Right hindlimb (tissue), 1 donor: ENCODE measurements around the gene ZNF862.
A peak's percentile ranks its signal among the peaks of the same experiment; 100 is the strongest.

Source experiments
- DNase-seq: peaks from one replicate; pipeline ENCODE4 v3.0.0-alpha.2; 2018

The ZNF862 gene

DNA sequence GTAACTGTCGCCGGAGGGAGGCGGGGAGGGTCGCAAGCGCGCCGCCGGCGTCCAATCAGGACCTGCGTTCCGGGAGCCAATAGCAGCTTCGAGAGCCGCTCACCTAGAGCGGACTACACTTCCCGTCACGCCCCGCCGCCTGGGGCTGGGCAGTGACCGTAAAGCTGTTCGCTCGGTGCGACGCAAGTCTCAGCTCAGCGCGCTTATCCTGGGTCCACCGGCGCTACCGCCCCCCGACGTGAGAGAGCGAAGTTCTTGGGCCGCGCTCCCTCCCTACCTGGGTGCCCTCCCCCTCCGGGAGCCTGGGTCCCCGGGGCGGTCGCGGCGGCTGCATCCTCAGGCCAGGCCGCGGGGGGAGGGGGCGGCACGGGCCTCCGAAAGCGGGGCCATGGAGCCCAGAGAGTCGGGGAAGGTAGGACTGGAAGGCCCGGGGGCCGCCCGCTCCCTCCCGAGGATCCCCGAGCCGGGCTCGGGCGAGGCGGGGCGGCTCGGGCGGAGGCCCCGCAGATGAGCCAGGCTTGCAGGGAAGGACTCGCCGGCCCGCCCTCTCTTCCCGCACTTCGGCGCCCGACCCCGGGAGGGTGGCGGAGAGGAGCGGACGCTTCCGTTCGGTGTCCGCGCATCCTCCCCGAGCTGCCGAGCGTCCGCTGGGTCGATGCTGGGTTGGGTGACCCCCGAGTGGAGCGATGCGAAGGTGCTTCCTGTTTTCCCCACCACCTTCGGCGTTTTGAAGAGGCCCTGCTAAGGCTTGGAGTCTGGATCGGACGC lies at the start of gene ZNF862:
Gene ZNF862 (plus strand): TSS at position 152 of the 768 bp plus-strand sequence. CDS start 237 bp downstream, at position 389.
- DNase-seq: peak; percentile 98

DNA sequence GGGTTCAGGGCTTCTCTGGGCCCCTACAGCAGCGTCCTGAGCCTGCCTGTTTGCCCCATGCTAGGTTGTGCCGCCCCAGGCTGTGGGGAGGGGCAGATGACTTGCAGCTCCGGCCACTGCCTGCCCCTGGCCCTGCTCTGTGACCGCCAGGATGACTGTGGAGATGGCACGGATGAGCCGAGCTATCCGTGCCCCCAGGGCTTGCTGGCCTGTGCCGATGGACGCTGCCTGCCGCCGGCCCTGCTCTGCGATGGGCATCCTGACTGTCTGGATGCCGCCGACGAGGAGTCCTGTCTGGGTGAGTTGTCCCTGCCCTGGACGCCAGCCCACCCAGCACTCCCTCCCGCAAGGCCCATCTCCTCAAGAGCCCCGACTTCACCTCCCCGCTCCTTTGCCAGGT lies 49.1 kb upstream of the ZNF862 start:
- no peak for DNase-seq

DNA sequence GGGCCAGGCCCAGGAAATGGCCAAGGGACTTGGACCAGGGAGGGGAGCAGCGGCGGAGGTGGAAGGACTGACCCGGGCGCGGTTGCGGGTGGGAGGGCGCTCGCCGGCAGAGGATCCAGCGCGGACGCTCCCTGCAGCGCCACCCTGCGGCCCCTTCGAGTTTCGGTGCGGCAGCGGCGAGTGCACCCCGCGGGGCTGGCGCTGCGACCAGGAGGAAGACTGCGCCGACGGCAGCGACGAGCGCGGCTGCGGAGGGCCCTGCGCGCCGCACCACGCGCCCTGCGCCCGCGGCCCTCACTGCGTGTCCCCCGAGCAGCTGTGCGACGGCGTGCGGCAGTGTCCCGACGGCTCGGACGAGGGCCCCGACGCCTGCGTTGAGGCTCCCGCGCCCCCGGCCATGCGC lies 48.0 kb upstream of the ZNF862 start:
- DNase-seq: peak; percentile 51

DNA sequence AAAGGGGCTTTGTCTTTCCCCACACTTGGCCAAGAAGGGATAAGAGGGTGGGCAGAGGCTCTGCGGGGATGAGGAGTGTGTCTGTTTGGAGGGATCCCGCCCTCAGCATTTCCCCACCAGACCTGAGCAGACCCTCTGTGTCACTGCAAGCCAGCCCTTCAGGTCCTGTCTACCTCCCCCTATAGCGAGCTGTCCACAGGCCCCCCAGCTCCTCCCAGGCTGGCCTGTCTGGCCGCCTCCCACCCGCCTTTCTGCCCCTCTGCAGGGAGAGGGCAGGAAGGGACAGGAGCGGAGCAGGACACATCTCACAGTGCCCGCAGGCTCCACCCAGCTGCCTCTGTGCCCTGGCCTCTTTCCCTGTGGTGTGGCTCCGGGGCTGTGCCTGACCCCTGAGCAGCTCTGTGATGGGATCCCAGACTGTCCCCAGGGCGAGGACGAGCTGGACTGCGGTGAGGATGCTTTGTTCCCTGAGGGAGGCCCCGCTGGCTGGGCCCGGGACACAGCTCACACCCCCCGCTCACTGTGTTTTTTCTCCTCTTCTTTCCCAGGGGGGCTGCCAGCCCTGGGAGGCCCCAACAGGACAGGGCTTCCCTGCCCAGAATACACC lies 47.3 kb upstream of the ZNF862 start:
- no peak for DNase-seq

DNA sequence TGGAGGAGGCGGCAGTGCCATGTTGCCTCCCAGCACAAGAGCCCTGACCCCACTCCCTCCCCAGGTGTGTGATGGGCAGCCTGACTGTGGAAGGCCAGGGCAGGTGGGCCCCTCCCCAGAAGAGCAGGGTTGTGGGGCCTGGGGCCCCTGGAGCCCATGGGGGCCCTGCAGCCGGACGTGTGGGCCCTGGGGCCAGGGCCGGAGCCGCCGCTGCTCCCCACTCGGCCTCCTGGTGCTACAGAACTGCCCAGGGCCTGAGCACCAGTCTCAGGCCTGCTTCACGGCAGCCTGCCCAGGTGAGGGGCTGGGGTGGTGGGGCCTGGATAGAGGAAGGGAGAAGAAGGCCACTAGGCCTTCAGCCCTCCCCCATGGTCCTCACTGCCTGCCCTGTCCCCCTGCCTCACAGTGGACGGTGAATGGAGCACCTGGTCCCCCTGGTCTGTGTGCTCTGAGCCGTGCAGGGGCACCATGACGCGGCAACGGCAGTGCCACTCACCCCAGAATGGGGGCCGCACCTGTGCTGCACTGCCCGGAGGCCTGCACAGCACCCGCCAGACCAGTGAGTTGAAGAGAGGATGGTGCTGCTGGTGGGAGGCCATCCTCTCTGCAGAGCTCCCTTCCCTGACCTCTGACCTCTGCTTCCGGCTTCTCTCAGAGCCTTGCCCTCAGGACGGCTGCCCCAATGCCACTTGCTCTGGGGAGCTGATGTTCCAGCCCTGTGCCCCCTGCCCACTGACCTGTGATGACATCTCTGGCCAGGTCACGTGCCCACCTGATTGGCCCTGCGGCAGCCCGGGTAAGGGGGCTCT lies 46.6 kb upstream of the ZNF862 start:
- no peak for DNase-seq

DNA sequence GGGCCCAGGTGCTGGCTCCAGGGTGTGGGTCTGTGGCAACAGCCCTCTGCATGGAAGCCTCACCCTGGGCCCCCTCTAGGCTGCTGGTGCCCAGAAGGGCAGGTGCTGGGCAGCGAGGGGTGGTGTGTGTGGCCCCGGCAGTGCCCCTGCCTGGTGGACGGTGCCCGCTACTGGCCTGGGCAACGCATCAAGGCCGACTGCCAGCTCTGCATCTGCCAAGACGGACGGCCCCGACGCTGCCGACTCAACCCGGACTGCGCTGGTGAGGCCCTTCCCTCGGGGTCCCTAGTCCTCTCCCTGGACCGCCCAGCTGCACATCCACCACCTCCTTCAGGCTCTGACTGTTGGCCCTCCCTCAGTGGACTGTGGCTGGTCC lies 46.0 kb upstream of the ZNF862 start:
- no peak for DNase-seq

DNA sequence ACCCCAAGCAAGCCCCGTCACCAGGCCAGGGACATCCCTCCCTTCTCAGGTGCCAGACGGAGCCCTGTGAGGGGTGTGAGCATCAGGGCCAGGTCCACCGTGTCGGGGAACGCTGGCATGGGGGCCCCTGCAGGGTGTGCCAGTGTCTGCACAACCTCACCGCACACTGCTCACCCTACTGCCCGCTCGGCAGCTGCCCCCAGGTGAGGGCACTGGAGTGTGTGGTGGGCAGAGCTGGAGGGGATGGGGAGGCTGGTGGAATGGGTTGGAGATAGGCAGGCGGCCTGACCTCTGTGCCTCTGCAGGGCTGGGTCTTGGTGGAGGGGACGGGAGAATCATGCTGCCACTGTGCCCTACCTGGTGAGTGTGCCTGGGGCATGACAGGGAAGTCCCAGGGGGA lies 44.9 kb upstream of the ZNF862 start:
- DNase-seq: no peak

DNA sequence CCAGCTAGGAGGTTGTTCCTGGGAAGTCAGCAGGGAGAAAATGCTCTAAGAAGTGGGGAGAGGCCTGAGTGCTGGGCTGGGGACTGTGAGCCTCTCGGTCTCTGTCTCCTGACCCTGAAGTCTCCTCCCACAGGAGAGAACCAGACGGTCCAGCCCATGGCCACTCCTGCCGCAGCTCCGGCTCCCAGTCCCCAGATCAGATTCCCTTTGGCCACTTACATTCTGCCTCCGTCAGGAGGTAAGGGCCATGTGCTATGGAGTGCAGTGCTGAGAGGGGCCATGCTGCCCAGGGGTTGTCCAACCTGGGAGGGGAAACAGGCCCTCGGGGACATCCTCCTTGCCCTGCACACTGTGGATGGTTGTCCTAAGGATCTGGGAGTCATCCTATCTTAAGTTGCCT lies 43.5 kb upstream of the ZNF862 start:
- DNase-seq: no peak

DNA sequence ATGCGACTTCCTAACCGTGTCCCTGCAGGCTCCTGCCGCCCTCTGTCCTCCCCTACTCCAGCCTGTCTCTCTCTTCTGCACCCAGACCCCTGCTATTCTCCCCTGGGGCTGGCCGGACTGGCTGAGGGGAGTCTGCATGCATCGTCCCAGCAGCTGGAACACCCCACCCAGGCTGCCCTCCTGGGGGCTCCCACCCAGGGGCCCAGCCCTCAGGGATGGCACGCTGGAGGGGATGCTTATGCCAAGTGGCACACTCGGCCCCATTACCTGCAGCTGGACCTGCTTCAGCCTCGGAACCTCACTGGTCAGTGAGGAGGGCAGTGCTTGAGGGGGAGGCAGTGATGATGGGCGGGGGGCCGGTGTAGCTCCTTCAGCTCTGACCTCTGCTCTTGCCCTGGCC lies 43.0 kb upstream of the ZNF862 start:
- no peak for DNase-seq

DNA sequence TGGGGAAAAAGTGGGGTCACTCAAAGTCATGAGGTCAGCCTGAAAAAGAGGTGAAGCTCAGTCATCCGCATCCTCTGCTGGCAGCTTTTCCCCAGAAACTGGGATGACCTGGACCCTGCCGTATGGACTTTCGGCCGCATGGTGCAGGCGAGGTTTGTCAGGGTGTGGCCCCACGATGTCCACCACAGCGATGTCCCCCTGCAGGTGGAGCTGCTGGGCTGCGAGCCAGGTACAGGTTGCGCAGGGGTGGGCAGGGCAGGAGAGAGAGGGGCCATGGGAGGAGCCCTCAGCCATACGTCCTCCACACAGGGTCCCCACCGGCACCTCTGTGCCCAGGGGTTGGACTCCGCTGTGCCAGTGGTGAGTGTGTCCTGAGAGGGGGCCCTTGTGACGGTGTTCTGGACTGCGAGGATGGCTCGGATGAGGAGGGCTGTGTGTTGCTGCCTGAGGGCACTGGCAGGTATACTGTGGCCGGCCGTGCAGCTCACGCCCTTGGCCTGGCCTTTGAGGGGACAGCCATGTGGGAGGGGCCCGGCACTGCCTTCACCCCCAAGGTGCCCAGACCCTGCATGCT lies 41.8 kb upstream of the ZNF862 start:
- no peak for DNase-seq

DNA sequence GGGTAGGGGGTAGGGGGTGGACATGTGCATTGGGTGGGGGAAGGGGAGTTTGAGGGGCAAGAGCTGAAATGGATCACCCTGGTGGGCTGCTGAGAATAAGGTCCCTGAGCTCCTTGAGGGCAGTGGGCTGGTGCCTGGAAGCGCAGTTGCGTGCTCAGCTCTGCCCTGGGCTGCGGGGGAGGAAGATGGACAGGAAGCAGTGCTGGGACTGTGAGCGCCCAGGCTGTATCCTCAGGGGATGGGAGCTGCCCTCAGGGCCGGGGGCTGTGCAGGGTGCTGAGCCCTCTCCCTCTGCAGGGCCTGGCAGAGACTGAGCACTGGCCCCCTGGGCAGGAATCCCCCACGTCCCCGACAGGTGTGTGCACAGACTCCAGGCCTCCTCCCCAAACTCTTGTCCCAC lies 40.4 kb upstream of the ZNF862 start:
- no peak for DNase-seq

DNA sequence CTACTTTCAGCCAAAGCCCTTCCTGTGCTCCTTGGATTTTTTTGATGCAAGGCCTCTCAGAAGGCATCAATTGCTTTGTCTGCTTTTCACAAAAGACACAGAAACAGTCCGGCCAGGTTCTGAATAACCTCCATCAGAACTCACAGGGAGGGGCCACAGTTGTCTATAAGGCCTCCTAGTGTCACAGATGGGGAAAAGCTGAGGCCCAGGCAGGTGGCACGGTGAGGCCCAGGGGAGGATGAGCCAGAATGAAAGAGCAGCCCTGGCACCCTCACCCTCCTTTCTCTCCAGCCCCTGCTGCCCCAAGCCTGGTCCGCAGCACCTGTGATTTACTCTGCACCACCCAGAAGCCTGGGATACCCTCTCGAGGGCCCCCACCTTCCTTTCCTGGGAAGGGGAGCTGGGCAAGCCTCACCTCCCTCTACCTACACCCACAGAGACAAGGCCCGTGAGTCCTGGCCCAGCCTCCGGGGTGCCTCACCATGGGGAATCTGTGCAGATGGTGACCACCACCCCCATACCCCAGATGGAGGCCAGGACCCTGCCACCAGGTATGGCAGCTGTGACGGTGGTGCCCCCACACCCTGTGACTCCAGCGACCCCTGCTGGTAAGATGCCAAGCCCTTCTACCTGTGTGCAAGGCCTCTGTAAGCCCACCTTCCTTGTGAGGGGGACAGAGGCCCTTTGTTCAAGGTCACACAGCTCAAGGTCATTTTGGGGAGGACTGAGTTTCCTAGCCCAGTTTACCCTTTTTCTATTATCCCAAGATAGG lies 38.6 kb upstream of the ZNF862 start:
- DNase-seq: no peak

DNA sequence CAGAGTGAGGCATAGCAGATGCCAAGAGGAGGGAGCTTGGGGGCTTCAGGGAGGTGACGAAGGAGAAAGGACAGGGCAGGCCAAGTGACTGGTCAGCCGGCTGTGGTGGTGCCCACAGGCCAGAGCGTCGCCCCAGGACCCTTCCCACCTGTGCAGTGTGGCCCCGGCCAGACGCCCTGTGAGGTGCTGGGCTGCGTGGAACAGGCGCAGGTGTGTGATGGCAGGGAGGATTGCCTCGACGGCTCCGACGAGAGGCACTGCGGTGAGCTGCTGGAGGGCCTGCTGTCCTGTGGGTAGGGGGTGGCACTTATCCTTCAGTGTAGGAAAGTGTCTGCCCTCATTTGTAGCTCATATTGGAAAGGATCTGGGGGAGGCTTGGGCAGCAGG lies 38.0 kb upstream of the ZNF862 start:
- DNase-seq: no peak

DNA sequence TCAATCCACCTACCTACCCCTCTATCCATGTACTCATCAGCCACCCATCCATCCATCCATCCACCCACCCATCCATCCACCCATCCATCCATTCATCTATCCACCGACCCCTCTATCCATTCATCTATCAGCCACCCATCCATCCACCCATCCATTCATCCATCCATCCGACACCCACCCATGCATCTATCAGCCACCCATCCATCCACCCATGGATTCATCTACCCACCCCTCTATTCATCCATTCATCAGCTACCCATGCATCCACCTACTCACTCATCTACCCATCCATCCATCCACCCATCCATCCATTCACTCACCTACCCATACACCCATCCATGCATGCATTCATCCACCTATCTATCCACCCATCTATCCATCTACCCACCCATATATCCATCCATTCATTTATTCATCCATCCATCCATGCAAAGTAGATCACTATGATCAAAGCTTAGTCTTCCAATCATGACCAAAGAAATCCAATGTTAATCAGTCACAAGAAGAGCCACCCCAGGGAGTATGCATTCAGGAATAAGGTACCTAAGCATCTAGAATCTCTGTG lies 37.1 kb upstream of the ZNF862 start:
- no peak for DNase-seq

DNA sequence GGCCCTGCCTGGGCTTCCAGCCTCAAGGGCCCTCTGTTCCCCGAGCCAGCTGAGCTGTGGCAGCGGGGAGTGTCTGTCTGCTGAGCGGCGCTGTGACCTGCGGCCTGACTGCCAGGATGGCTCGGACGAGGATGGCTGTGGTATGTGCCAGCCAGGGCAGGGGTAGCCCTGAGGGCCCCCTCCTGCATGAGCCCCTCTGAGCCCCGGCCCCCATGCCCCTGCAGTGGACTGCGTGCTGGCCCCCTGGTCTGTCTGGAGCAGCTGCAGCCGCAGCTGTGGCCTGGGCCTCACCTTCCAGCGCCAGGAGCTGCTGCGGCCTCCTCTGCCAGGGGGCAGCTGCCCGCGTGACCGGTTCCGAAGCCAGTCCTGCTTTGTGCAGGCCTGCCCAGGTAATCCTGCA lies 36.4 kb upstream of the ZNF862 start:
- DNase-seq: no peak

DNA sequence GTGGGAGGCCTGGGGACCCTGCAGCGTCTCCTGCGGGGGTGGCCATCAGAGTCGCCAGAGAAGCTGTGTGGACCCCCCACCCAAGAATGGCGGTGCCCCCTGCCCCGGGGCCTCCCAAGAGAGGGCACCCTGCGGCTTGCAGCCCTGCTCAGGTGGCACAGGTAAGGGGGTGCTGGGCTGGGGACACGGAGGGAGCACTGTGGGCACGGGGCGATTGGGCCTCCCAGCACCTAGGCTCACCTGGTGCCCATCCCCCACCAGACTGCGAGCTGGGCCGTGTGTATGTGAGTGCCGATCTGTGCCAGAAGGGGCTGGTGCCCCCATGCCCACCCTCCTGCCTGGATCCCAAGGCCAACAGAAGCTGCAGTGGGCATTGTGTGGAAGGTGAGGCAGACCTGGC lies 35.2 kb upstream of the ZNF862 start:
- no peak for DNase-seq

DNA sequence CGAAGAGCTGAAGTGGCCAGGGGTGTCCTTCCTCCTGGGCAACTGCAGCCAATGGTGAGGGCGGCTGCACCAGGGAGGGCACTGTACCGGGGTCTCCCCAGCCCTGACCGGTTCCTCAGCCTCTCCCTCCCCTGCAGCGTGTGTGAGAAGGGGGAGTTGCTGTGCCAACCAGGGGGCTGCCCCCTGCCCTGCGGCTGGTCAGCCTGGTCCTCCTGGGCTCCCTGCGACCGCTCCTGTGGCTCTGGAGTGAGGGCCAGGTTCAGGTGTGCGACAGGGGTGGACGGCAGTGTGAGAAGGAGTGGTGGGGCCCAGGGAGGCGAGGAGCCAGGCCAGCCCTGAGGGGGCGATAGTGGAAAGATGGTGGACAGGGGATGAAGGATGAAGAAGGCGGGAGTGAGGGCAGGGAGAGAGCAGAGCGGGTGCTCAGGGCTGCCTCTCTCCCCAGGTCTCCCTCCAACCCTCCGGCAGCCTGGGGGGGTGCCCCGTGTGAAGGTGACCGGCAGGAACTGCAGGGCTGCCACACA lies 34.6 kb upstream of the ZNF862 start:
- DNase-seq: no peak

DNA sequence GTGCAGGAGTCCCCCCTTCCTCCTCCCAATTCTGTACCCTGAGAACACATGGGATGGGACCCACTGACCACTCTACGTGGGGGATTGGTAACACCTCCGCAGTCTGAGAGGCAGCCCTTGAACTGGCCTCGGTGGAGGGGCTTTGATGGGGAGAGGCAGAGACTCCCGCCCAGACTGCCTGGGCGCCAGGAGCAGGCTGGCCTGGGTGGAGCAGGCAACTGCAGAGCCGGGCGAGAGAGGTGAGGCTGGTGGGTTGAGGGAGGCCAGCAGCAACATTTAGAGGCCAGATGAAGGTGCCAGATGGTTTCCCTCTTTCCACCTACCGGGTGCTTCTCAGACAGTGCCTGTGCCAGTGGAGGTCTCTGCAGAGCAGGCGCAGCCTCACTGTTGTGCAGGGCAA lies 34.1 kb upstream of the ZNF862 start:
- DNase-seq: no peak

DNA sequence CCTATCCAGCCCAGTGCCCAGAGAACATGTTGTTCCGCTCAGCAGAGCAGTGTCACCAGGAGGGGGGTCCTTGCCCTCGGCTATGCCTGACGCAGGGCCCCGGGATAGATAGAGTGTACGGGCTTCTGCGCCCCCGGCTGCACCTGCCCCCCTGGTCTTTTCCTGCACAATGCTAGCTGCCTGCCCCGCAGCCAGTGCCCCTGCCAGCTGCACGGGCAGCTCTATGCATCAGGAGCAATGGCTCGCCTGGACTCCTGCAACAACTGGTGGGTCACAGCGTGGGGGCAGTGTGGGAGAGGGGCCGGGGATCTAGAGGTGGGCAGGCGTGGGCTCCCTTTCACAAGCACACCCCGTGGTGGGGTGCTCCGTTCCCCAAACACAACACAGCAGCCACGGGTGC lies 31.4 kb upstream of the ZNF862 start:
- no peak for DNase-seq

DNA sequence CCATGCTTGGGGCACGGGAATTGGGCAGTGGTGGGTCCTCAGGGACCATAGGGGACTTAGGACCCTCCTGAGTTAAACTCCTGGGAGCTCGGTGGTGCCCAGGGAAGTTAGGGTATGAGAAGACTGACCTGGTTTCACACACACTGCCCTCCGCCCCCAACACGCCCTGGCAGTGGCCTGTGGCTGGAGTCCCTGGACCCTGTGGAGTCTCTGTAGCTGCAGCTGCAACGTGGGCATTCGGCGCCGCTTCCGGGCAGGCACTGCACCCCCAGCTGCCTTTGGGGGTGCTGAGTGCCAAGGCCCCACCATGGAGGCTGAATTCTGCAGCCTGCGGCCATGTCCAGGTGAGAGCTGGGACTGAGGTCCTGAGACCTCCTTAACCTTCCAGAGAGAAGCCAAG lies 29.9 kb upstream of the ZNF862 start:
- DNase-seq: no peak

DNA sequence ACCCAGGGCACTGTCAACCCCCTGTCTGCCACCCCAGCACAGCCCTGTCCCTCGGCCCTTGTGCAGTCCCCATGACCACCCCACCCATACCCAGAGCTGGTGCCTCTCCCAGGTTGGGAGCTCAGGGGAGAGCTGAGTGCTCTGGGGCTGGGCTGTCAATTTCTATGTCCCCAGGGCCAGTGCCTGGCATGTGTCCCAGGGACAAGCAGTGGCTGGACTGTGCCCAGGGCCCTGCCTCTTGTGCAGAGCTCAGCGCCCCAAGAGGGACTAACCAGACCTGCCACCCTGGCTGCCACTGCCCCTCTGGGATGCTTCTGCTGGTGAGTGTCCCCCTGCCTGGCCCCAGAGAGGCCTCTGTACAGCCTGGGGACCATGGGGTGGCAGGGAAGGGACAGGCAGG lies 29.0 kb upstream of the ZNF862 start:
- no peak for DNase-seq

DNA sequence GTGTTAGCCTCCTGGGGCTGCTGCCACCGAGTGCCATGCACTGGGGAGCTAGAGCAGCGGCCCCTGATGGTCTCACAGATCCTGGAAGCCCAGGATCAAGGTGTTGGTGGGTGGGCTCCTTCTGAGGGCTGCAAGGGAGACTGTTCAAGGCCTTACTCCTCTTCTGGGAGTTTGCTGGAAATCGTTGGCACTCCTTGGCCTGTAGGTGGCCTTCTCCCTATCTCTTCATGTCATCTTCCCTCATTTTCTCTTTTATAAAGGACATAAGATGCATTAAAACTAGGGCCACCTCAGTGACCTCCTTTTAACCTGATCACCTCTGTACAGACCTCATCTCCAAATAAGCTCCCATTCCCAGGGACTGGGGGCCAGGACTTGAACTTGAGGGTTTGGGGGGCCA lies 27.0 kb upstream of the ZNF862 start:
- no peak for DNase-seq
